ENCODE results near the gene PAPLN.

The PAPLN gene

GRCh38 chr14:73262427-73263183 is 25.3 kb downstream of the PAPLN start:
- no peak for DNase-seq

- no peak for DNase-seq
Observed at GRCh38 chr14:73263606-73264005, 26.3 kb downstream of the PAPLN start.

- no peak for DNase-seq
Observed at GRCh38 chr14:73264080-73264884, 27.0 kb downstream of the PAPLN start.

GRCh38 chr14:73264885-73265720 is 27.8 kb downstream of the PAPLN start:
- DNase-seq: no peak

- DNase-seq: no peak
Observed at GRCh38 chr14:73265721-73266046, 28.4 kb downstream of the PAPLN start.

GRCh38 chr14:73266317-73266716 is 29.0 kb downstream of the PAPLN start:
- no peak for DNase-seq

GRCh38 chr14:73267474-73267873 is 30.2 kb downstream of the PAPLN start:
- no peak for DNase-seq

GRCh38 chr14:73269729-73270531 is 32.6 kb downstream of the PAPLN start:
- no peak for DNase-seq

- no peak for DNase-seq
Observed at GRCh38 chr14:73272393-73272792, 35.1 kb downstream of the PAPLN start.

GRCh38 chr14:73273799-73274198 is 36.5 kb downstream of the PAPLN start:
- DNase-seq: no peak

GRCh38 chr14:73276836-73277235 is 39.5 kb downstream of the PAPLN start:
- no peak for DNase-seq

GRCh38 chr14:73277376-73277775 is 40.1 kb downstream of the PAPLN start:
- DNase-seq: no peak

- no peak for DNase-seq
Observed at GRCh38 chr14:73280903-73281302, 43.6 kb downstream of the PAPLN start.

GRCh38 chr14:73283608-73284379 is 46.5 kb downstream of the PAPLN start:
- DNase-seq: no peak

- DNase-seq: no peak
Observed at GRCh38 chr14:73285979-73286378, 48.7 kb downstream of the PAPLN start.

- DNase-seq: no peak
Observed at GRCh38 chr14:73286598-73286997, 49.3 kb downstream of the PAPLN start.

GRCh38 chr14:73287071-73287470 is 49.8 kb downstream of the PAPLN start:
- no peak for DNase-seq

- DNase-seq: no peak
Observed at GRCh38 chr14:73289308-73289707, 52.0 kb downstream of the PAPLN start.

- no peak for DNase-seq
Observed at GRCh38 chr14:73289729-73290128, 52.4 kb downstream of the PAPLN start.

GRCh38 chr14:73290279-73290678 is 53.0 kb downstream of the PAPLN start:
- DNase-seq: no peak
